Erythroblast (primary cell): ENCODE results near the gene MOCS1.

Experiments used
- GATA1 ChIP-seq: IDR thresholded peaks from 2 replicates; pipeline ENCODE4 v1.6.1; 2011; ENCODE audit warnings: low read depth, mild to moderate bottlenecking, control low read depth, low read length, moderate library complexity
- POLR2A ChIP-seq: IDR thresholded peaks from 2 replicates; pipeline ENCODE4 v1.6.1; 2011; ENCODE audit warnings: mild to moderate bottlenecking, low read length

GRCh38 chr6:39931607-39932006 lies 2.7 kb downstream of the MOCS1 start:
- TF ChIP-seq POLR2A (no peak), GATA1 (no peak)
